ENCODE results near the gene SLC37A2. TPM values are rescaled to one million over a fixed set of nuclear protein-coding genes. Genes with fewer than 3 reads are reported as not detected.

SLC37A2 gene
- polyA plus RNA-seq, 3 donors from 2014 or later = 0.37 to 2.1 (median 0.61) TPM

Other genes starting within 250 kb of the SLC37A2 start
- gene ROBO3, start 197.9 kb upstream of the SLC37A2 start, polyA plus RNA-seq = 1 to 10 TPM; 2.5 to 3.4 (median 2.8) TPM
- gene ROBO4, start 165.4 kb upstream of the SLC37A2 start, polyA plus RNA-seq = not detected
- not detected for gene HEPN1, start 144.1 kb upstream of the SLC37A2 start, polyA plus RNA-seq
- gene HEPACAM, start 127.3 kb upstream of the SLC37A2 start, polyA plus RNA-seq = not detected
- gene CCDC15, start 109.1 kb upstream of the SLC37A2 start, polyA plus RNA-seq = 1 to 10 TPM in 2 of 3 donors, under 1 TPM in 1; 0.50 to 2.7 (median 1.6) TPM
- gene TMEM218, start 48.3 kb downstream of the SLC37A2 start, polyA plus RNA-seq = 10 to 100 TPM; 39.9 to 54.9 (median 46.6) TPM
- gene PKNOX2, start 101.4 kb downstream of the SLC37A2 start, polyA plus RNA-seq = not detected